CD14-positive monocyte (primary cell): ENCODE measurements around the gene DLL4. TPM values are rescaled to one million over a fixed set of nuclear protein-coding genes. Genes with fewer than 3 reads are reported as not detected.

Experiments
- DNase-seq, 3 donors: peaks; one replicate each; pipeline ENCODE4 v3.0.0-alpha.2; 2011 to 2022
- H2AFZ ChIP-seq: 2 replicates; pipeline ENCODE4 v1.6.0; 2012; ENCODE audit warnings: mild to moderate bottlenecking, low read depth, low read length, inconsistent platforms; ENCODE audit not compliant: insufficient read depth, poor library complexity, severe bottlenecking
- H3K27ac ChIP-seq, 2 donors: 1 replicate in 1 of 2; 2 replicates in 1 of 2; pipeline ENCODE4 v1.5.1; 2012 to 2013; ENCODE audit warnings: low read length in 2 of 2, control low read depth in 1 of 2, inconsistent platforms in 1 of 2, low read depth in 1 of 2, mild to moderate bottlenecking in 1 of 2
- H3K27me3 ChIP-seq, 2 donors: one replicate each; pipeline versions ENCODE4 v1.6.0 to v1.6.1; 2011 to 2013; ENCODE audit warnings: low read length in 2 of 2; ENCODE audit not compliant: control insufficient read depth in 2 of 2, insufficient read depth in 2 of 2
- H3K36me3 ChIP-seq, 2 donors: replicated peaks in 1 of 2; 1 replicate in 1 of 2; 2 replicates in 1 of 2; pipeline versions ENCODE4 v1.5.1 to v1.6.1; 2012 to 2013; ENCODE audit warnings: low read length in 2 of 2, control low read depth in 1 of 2, inconsistent platforms in 1 of 2, mild to moderate bottlenecking in 1 of 2; ENCODE audit not compliant: insufficient read depth in 2 of 2, control insufficient read depth in 1 of 2
- H3K4me1 ChIP-seq, 2 donors: 1 replicate in 1 of 2; 2 replicates in 1 of 2; pipeline versions ENCODE4 v1.5.1 to v1.6.1; 2012 to 2013; ENCODE audit warnings: low read length in 2 of 2, control low read depth in 1 of 2, inconsistent platforms in 1 of 2, mild to moderate bottlenecking in 1 of 2, moderate library complexity in 1 of 2; ENCODE audit not compliant: insufficient read depth in 2 of 2, control insufficient read depth in 1 of 2
- H3K4me2 ChIP-seq: replicated peaks from 2 replicates; pipeline ENCODE3; 2012; ENCODE audit warnings: low read length, moderate library complexity, mild to moderate bottlenecking; ENCODE audit not compliant: poor library complexity, severe bottlenecking; ENCODE audit errors: extremely low read depth
- H3K4me3 ChIP-seq, 3 experiments: fragments of 200-600 bp in 1 of 3; sonication (generic) in 1 of 3; replicated peaks in 1 of 3; 1 replicate in 2 of 3; 2 replicates in 1 of 3; pipeline ENCODE4 v1.5.1; 2011 to 2013; ENCODE audit warnings: low read length in 3 of 3, mild to moderate bottlenecking in 3 of 3, control low read depth in 2 of 3, low read depth in 2 of 3, inconsistent platforms in 1 of 3, moderate library complexity in 1 of 3
- H3K79me2 ChIP-seq: 2 replicates; pipeline ENCODE4 v1.6.0; 2012; ENCODE audit warnings: mild to moderate bottlenecking, control low read depth, inconsistent platforms, low read length, moderate library complexity; ENCODE audit not compliant: insufficient read depth
- H3K9ac ChIP-seq: 2 replicates; pipeline ENCODE4 v1.6.0; 2017; ENCODE audit warnings: low read length, mild to moderate bottlenecking; ENCODE audit not compliant: insufficient read depth, poor library complexity, severe bottlenecking
- H3K9me3 ChIP-seq, 2 donors: replicated peaks in 1 of 2; 1 replicate in 1 of 2; 2 replicates in 1 of 2; pipeline versions ENCODE4 v1.5.1 to v1.6.1; 2012 to 2013; ENCODE audit warnings: low read length in 2 of 2, control low read depth in 1 of 2; ENCODE audit not compliant: control insufficient read depth in 1 of 2, insufficient read depth in 1 of 2
- H4K20me1 ChIP-seq: 2 replicates; pipeline ENCODE4 v1.6.0; 2012; ENCODE audit warnings: mild to moderate bottlenecking, low read length, control low read depth, moderate library complexity; ENCODE audit not compliant: insufficient read depth
- H3K27ac Mint-ChIP-seq, 7 donors: one replicate each; pipeline ENCODE4 v1.8.0; 2020; ENCODE audit warnings: mild to moderate bottlenecking in 7 of 7, mixed read lengths in 7 of 7, moderate library complexity in 6 of 7, inconsistent platforms in 2 of 7
- H3K27me3 Mint-ChIP-seq, 3 donors: one replicate each; pipeline ENCODE4 v1.8.0; 2021 to 2022; ENCODE audit warnings: low read depth in 3 of 3, mild to moderate bottlenecking in 3 of 3, mixed read lengths in 3 of 3, moderate library complexity in 3 of 3, inconsistent platforms in 1 of 3
- H3K36me3 Mint-ChIP-seq, 2 donors: one replicate each; pipeline ENCODE4 v1.8.0; 2020; ENCODE audit warnings: mixed read lengths in 2 of 2, inconsistent platforms in 1 of 2, mild to moderate bottlenecking in 1 of 2
- H3K4me1 Mint-ChIP-seq: one replicate; pipeline ENCODE4 v1.8.0; 2020; ENCODE audit warnings: mild to moderate bottlenecking, mixed read lengths
- H3K4me3 Mint-ChIP-seq, 2 donors: one replicate each; pipeline ENCODE4 v1.8.0; 2020; ENCODE audit warnings: mild to moderate bottlenecking in 2 of 2, mixed read lengths in 2 of 2, moderate library complexity in 1 of 2
- H3K9me3 Mint-ChIP-seq, 7 donors: one replicate each; pipeline ENCODE4 v1.8.0; 2020 to 2022; ENCODE audit warnings: mixed read lengths in 7 of 7, mild to moderate bottlenecking in 6 of 7, moderate library complexity in 6 of 7, inconsistent platforms in 2 of 7
- WGBS: methylation state at CpG from one replicate; pipeline ENCODE4 v1.1.5; 2013; ENCODE audit warnings: missing lambda C conversion rate; ENCODE audit not compliant: insufficient coverage; 5-methylcytosine and 5-hydroxymethylcytosine counted together
- intact Hi-C, 2 donors: fragments of 100-400 bp; cut with micrococcal nuclease; formaldehyde crosslinking; loops; one replicate each; pipeline versions ENCODE4 v1.15.0 to v1.15.1; 2023
- polyA plus RNA-seq, 3 donors: library from polyadenylated mRNA; depleted of rRNA in 1 of 3; unstranded in 2 of 3; stranded (reverse) in 1 of 3; fragments of 300-500 nt in 2 of 3; fragments of >200 nt in 1 of 3; fragmentation: Illumina TruSeq in 2 of 3; gene quantifications; 1 replicate in 2 of 3; 2 replicates in 1 of 3; pipeline ENCODE4 v1.2.3, GENCODE V29; 2012 to 2021
- TF ChIP-seq, protein P1 (sequence below): fragments of 200-600 bp; IDR thresholded peaks from one replicate; pipeline ENCODE4 v1.8.0; 2022; ENCODE audit warnings: antibody characterized with exemption, mild to moderate bottlenecking

DLL4 gene
- polyA plus RNA-seq, 3 donors = 0.07 TPM; not detected in 2

DNA sequence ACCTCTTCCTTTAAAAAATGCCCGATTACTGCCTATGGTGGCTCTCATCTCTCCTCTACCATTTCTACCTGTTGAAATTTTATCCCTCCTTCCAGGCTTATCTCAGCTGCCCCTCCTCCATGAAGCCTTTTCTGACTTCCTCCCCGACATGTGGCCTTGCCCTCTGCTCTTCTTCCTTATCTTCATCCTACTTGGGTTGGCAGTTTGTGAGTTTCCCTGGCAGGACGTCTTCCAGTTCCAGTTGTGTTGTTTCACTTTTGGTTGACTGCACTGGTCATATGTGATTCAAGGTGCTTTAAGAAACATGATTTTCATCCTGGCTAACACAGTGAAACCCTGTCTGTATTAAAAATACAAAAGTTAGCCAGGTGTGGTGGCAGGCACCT, 4.4 kb downstream of the DLL4 start:
- peaks cover 30 to 46% of the 10 kb centered on the region in 2 donors for H3K27me3 ChIP-seq
- WGBS = 69% methylated on average over 1 of the region's 3 CpGs
- H3K27ac Mint-ChIP-seq = peak overlapping the region in 1 of 7 donors; percentile 71
- peaks cover 4 to 8% of the 10 kb centered on the region in 2 donors for H3K36me3 Mint-ChIP-seq
- TF ChIP-seq, protein P1, sequence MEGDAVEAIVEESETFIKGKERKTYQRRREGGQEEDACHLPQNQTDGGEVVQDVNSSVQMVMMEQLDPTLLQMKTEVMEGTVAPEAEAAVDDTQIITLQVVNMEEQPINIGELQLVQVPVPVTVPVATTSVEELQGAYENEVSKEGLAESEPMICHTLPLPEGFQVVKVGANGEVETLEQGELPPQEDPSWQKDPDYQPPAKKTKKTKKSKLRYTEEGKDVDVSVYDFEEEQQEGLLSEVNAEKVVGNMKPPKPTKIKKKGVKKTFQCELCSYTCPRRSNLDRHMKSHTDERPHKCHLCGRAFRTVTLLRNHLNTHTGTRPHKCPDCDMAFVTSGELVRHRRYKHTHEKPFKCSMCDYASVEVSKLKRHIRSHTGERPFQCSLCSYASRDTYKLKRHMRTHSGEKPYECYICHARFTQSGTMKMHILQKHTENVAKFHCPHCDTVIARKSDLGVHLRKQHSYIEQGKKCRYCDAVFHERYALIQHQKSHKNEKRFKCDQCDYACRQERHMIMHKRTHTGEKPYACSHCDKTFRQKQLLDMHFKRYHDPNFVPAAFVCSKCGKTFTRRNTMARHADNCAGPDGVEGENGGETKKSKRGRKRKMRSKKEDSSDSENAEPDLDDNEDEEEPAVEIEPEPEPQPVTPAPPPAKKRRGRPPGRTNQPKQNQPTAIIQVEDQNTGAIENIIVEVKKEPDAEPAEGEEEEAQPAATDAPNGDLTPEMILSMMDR = no peak
- H3K36me3 ChIP-seq = no peaks in the 10 kb centered on the region
- no peak for DNase-seq
- intact Hi-C loops = no loop called here
- H3K9me3 ChIP-seq = peaks cover 0 to 27% of the 10 kb centered on the region in 2 donors
- H3K27me3 Mint-ChIP-seq = peaks cover 44 to 52% (median 50%) of the 10 kb centered on the region in 3 donors
- H3K4me3 ChIP-seq = no peak overlapping the region
- peaks cover 29 to 38% of the 10 kb centered on the region in 2 donors for H3K4me1 ChIP-seq
- no peaks in the 10 kb centered on the region for H3K79me2 ChIP-seq
- H3K9me3 Mint-ChIP-seq = peaks cover 0 to 22% (median 7%) of the 10 kb centered on the region in 7 donors
- no peak overlapping the region for H3K4me2 ChIP-seq
- peaks cover 36% of the 10 kb centered on the region for H3K4me1 Mint-ChIP-seq
- H2AFZ ChIP-seq = no peak overlapping the region
- no peak overlapping the region for H3K27ac ChIP-seq
- H3K9ac ChIP-seq = no peak overlapping the region
- H4K20me1 ChIP-seq = no peaks in the 10 kb centered on the region
- peak overlapping the region in 1 of 2 donors; percentile 22 for H3K4me3 Mint-ChIP-seq

DNA sequence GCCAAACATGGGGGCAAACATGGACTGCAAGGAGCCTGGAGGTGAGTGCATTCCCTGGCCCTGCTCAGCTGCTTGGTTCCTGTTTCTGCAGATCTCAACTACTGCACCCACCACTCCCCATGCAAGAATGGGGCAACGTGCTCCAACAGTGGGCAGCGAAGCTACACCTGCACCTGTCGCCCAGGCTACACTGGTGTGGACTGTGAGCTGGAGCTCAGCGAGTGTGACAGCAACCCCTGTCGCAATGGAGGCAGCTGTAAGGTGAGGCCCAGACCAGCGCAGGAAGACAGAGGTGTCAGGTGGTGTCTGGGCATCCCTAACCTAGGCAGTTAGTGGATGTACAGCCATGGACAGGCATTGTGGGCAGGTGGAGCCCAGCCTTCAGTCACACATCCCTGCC, 5.3 kb downstream of the DLL4 start:
- Histone ChIP-seq H2AFZ (no peak overlapping the region), H3K4me3 (no peak overlapping the region), H3K9ac (no peak overlapping the region), H3K4me1 (peaks cover 20 to 29% of the 10 kb centered on the region in 2 donors), H3K27me3 (peaks cover 24 to 37% of the 10 kb centered on the region in 2 donors), H3K9me3 (peaks cover 0 to 18% of the 10 kb centered on the region in 2 donors), H4K20me1 (no peaks in the 10 kb centered on the region), H3K27ac (no peak overlapping the region), H3K4me2 (no peak overlapping the region), H3K79me2 (no peaks in the 10 kb centered on the region), H3K36me3 (no peaks in the 10 kb centered on the region)
- Mint-ChIP-seq H3K9me3 (peaks cover 0 to 17% (median 6%) of the 10 kb centered on the region in 7 donors), H3K27ac (no peak overlapping the region), H3K27me3 (peaks cover 34 to 46% (median 45%) of the 10 kb centered on the region in 3 donors), H3K4me3 (no peak overlapping the region), H3K4me1 (peaks cover 31% of the 10 kb centered on the region), H3K36me3 (peaks cover 4 to 8% of the 10 kb centered on the region in 2 donors)
- TF ChIP-seq, protein P1 = no peak
- DNase-seq = no peak
- intact Hi-C loops = no loop called here
- WGBS = 93% methylated on average over 6 of the region's 6 CpGs
